NOMO-1 (cell line): ENCODE results near the gene WTIP.
A peak's percentile ranks its signal among the peaks of the same experiment; 100 is the strongest.
"Not testable (repeated sequence)": the region's sequence is repeated elsewhere in the genome, so short reads cannot be mapped to it uniquely, and the experiment has no call there.

Source experiments
- DNase-seq, 2 experiments: peaks; one replicate each; lab custom pipeline; 2025; ENCODE audit not compliant: unreplicated experiment in 2 of 2; lab: John Stamatoyannopoulos, UW

WTIP gene

DNA sequence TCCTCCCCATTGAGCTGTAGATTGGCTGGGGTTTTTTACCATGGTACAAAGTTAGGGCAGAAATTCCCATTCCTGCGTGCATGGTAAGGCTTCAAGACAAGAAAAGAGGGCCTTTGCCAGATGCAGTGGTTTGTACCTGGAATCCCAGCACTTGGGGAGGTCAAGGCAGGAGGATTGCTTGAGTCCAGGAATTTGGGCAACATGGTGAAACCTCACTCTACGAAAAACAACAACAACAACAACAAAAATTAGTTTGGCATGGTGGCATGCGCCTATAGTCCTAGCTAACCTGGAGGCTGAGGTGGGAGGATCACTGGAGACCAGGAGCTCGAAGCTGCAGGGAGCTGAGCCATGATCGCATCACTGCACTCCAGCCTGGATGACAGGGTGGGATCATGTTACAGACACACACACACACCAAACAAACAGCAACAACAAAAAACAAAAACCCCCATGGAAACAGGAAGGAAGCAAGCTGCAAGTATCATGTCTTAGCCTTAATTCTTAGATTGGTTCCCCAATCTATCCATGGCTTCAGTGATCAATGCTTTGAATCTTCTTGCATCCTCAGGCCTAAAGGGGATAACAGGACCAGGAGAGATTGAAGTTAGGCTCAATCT, 5.5 kb upstream of the WTIP start:
- DNase-seq = no peak

GRCh38 chr19:34478496-34478895, 3.1 kb upstream of the WTIP start:
- DNase-seq = not testable (repeated sequence)

- no peak for DNase-seq
Observed at GRCh38 chr19:34479396-34479795, 2.2 kb upstream of the WTIP start.

- DNase-seq = no peak
Observed at GRCh38 chr19:34480491-34480890, 1.1 kb upstream of the WTIP start.

GRCh38 chr19:34481861-34482379, 362 bp downstream of the WTIP start:
- DNase-seq = no peak

DNA sequence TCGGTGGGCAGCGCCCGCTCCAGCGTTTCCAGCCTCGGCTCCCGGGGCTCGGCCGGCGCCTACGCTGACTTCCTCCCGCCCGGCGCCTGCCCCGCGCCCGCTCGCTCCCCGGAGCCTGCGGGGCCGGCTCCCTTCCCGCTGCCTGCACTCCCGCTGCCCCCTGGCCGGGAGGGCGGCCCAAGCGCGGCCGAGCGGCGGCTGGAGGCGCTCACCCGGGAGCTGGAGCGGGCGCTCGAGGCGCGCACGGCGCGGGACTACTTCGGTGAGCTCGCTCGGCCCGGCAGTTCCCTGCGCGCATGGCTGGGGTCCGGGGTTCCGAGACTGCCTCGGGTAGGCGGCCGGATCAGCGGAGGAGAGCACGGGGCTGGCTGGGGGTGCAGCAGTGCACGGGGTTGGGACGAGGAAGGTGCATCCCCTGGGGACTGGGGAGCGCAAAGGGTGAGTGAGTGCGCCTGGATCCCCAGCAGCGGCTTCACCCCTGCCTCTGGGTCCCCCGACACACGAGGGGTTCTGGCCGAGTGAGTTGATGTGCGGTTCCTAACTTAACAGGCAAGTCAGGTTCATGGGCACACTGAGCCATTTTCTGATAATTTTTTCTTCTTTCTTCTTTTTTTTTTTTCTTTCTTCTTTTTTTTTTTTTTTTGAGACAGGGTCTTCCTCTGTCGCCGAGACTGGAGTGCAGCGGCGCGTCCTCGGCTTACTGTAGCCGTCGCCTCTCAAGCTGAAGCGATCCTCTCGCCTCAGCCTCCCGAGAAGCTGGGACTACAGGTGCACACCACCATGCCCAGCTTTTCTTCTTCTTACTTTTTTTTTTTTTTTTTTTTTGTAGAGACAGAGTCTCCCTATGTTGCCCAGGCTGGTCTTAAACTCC, 1.1 kb downstream of the WTIP start:
- DNase-seq = no peak

DNA sequence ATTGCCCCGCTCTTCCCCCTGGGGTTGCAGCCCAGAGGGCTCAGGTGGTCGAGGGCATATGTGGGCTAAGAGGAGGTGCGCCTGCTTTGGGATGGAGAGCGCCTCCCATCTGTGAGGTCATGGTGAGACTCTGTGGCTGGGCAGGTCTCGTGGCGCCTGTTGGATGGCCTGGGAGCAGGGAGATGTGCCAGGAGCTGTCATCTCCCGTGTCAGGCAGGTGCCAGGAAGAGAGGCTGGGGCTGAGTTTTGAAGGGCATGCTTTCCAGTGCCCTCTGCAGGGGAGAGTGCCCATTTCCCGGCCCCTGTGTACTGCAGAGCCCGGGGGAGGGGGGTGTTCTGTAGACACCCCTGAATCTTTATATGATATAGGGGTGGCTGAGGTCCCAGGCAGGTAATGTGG, 2.8 kb downstream of the WTIP start:
- no peak for DNase-seq

GRCh38 chr19:34485831-34486230, 4.3 kb downstream of the WTIP start:
- DNase-seq = no peak

DNA sequence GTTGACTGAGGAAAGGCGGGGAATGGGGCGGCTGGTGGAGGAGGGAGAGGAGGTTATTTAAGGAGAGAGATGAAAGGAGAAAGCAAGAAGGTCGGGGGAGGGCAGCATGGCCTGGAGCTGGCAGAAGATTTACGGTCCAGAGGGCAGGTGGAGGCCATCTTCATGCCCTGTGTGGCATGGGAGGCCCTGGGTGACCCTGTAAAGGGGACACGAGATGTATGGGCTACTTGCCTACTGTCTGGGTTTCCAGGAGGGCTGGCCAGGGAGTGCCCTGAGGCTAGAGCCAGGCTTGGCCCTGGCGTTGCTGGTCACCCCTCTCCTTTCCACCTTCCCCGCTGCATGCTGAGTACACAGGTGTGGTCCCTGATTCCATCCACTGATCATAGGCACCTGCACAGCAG, 6.1 kb downstream of the WTIP start:
- DNase-seq = no peak

GRCh38 chr19:34489175-34489574, 7.6 kb downstream of the WTIP start:
- DNase-seq = no peak

- no peak for DNase-seq
Observed at GRCh38 chr19:34490141-34490766, 8.7 kb downstream of the WTIP start.

DNA sequence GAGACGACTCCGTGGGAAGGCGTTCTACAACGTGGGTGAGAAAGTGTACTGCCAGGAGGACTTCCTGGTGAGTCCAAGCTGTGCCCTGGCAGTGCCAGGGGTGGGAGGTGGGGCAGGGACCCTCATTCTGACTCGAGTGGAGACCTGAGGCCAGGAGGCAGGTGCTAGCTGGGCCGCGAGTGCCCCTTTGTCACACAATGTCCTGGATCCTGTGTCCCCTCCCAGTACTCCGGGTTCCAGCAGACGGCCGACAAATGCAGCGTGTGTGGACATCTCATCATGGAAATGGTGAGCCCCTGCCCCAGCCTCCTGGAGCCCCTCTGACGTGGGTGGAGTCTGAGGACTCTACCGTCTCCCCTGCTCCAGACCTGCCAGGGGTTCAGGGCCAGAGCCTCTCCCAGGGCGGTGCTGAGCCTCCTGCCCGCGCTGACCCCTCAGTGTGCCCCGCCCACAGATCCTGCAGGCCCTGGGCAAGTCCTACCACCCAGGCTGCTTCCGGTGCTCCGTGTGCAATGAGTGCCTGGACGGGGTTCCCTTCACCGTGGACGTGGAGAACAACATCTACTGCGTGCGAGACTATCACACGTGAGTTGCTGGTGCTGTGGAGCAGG, 11.6 kb downstream of the WTIP start:
- DNase-seq = no peak

DNA sequence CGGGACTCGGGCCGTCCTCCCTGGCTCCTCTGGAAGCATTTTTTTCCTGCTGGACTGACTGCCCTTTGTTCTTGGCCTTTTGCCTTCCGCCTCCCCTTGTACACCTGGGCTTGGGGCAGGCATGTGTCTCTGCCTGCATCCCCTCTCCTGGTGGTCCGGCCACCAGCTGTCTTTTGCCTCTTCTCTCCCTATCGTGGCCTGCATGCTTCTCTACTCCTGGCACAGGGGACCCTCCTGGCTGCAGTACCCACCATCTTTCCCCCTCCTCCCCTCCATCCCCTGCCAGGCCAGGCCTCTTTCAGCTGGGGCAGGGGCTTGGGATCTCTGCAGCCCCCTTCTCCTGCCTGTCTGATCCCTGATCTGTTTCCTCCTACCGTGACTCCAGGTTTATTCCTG, 12.1 kb downstream of the WTIP start:
- no peak for DNase-seq

- DNase-seq = no peak
Observed at GRCh38 chr19:34494601-34495000, 13.0 kb downstream of the WTIP start.

GRCh38 chr19:34495416-34495815, 13.9 kb downstream of the WTIP start:
- DNase-seq = no peak

- DNase-seq = no peak
Observed at GRCh38 chr19:34497112-34497805, 15.7 kb downstream of the WTIP start.

- no peak for DNase-seq
Observed at GRCh38 chr19:34499155-34499834, 17.7 kb downstream of the WTIP start.

- no peak for DNase-seq
Observed at GRCh38 chr19:34500656-34501120, 19.1 kb downstream of the WTIP start.

DNA sequence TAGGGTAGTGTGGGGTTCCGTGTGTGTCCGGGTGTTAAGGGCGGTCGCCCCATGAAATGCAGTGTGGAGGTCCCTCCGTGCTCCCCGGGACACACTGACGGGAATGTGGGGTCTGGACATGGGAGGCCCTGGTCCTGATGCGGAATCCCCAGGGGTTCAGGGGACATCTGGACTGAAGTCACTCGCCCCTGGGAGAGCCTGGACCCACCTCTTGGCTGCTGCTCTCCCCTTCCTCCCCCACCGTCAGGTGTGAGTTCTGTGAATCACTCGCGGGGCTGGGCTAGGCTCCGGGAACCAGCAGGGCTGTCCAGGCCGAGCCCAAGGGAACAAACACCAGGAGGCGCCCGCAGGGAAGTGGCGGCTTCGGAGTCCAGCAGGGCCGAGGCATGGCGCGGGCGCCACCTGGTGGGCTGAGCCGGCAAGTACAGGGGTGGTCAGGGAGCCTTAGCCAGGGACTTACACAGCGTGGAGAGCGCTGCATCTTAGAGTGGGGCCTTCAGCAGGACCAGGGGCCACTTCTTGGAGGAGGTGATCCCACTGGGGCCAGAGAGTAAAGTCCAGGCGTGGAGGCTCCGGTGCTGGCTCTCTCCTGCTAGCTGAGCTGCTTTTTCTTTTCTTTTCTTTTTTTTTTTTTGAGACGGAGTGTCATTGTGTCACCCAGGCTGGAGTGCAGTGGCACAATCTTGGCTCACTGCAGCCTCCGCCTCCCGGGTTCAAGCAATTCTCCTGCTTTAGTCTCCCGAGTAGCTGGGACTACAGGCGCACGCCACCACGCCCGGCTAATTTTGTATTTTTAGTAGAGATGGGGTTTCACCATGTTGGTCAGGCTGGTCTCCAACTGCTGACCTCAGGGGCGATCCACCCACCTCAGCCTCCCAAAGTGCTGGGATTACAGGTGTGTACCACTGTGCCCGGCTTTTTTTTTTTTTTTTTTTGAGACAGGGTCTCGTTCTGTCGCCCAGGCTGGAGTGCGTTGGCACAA, 20.1 kb downstream of the WTIP start:
- peak; percentile 56 to 72 for DNase-seq
